CD1c-positive myeloid dendritic cell (primary cell): ENCODE data around the gene SEMA3G.

Experiments
- DNase-seq: peaks from one replicate; pipeline ENCODE4 v3.0.0-alpha.2; 2016; ENCODE audit errors: extremely low spot score

The SEMA3G gene

DNA sequence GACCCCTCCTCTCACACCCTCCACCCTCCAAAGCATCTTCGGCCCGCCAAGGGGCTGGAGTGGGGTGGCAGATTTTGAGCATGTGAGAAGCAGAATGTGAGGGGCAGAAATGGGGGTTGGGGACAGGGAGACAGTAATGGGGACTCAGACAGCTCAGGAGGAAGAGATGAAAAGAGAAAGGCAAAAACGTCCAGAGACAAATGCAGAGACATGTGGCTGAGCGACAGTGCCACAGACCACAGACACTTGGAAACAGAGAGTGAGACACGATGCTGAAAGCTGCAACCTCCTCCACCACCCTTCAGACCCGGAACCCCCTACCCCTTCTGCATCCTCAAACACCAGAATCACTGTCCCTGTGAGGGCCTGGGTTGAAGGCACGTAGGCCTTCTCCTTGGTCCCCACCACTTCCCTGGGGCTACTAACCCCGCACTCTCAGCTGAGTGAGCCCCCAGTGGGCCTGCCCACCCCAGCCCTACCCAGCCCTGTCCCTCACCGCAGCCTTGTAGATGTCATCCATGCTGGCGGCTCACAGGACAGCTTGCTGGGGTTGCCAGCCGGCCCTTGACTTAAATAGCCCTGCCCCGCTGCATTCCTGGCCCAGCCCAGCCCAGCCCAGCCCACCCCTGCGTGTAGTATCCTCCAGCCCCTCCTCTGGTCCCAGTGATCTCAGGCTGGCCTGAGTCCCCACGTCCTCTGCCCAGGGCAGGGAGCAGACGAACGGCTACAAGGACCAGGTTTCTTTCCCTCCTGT is 8.8 kb upstream of the SEMA3G start, which contains the start of gene TNNC1:
TSS of gene TNNC1 (minus strand) at position 546 of the 754 bp plus-strand sequence. CDS start at position 520, 26 bp downstream.
- DNase-seq, result no peak

- DNase-seq, result no peak
Observed at GRCh38 chr3:52452570-52453221, 7.8 kb upstream of the SEMA3G start.

GRCh38 chr3:52452126-52452525 is 7.2 kb upstream of the SEMA3G start:
- DNase-seq, result no peak

GRCh38 chr3:52451237-52452083 is 6.6 kb upstream of the SEMA3G start:
- DNase-seq, result no peak

GRCh38 chr3:52450489-52451236 is 5.8 kb upstream of the SEMA3G start:
- no peak for DNase-seq

GRCh38 chr3:52447512-52448355 is 2.8 kb upstream of the SEMA3G start:
- no peak for DNase-seq

DNA sequence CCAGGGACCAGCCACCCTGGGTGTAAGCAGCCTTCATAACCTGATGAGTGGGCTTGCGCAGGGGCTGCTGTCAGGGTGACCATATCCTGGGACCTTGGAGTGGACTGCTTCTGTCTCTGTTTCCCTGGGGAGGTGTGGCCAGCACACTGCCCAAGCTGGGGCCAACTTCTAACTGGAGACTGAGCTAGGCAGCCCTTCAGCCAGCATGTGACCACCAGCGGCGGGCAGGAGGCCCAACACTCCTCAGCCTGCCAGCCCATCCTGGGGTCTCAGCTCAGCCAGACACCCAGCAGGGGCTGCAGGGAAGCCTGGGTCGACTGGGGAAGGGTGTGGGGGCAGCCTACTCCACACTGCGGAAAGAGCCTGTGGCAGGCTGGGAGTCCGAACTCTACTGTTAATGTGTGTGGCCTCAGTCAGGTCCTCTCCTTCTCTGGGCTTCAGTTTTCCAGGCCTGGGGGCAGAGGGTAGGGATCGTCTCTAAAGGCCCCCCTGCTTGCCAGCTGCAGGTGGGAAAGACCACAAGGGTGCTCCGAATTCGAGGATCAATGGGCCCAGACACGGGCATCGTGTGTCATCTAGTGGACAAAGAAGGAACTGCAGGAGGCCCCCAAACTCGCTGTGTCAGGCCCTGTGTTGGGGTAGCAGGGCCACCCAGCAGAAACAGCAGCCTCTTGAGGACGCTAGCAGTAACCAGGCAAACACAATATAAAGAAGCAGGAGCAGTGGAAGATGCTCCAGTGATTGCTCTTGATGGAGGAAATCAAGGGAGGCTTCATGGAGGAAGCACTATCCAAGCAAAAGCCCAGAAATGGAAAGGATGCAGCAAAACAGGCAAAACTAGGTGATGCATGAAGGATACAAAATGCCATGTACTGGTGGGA is 2.0 kb upstream of the SEMA3G start:
- peak; percentile 83 for DNase-seq

GRCh38 chr3:52446042-52446441 is 1.1 kb upstream of the SEMA3G start:
- no peak for DNase-seq

DNA sequence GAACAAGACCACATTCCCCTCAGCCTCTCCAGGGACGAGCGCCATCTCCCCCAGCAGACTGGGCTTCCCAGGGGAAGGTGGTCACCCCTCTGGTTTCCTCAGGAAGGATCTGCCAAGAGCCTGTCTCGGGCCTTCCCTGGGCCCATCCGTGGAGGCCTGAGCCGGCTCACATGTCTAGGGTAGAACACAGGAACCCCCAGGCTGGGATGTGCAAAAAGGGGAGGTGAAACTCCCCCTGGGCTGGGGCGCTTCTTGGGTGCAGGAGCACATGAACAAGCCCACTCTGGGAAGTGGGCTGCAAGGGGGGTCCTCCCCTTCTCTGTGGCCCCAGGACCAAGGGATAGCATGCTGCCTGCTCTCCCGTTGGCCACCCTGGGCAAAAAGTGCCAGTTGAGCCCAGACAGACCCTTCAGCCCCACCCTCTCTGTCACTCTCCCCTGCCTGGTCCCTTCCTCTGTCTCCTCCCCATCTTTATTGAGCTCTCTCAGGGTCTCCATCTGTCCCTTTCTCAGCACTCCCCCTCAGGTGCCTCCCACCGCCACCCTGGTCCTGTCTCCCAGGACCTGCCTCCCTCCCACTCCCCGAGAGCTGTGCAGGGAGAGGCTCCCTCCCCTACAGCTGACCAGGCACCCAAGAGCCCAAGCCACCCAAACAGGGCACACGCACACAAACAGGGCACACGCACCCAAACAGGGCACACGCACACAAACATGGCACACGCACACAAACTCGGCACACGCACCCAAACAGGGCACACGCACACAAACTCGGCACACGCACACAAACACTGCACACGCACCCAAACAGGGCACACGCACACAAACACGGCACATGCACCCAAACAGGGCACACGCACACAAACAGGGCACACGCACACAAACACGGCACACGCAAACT is 864 bp downstream of the SEMA3G start:
- DNase-seq, result no peak

DNA sequence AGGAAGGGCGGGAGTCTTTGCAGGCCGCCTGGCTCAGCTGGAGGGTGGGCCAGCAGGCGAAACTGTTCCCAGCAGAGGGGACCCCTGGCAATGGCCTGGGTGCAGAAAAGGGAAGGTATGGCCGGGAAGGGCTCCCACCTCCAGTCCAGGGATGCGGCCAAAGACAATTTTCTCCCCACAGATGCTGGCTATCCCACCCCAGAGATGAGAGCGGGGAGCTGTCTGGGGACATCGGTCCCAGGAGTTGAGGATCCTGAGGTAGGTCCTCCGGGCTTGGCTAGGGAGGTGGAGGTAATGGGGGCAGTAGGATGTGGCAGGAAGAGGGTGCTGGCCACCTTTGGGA is 1.7 kb downstream of the SEMA3G start:
- no peak for DNase-seq

- DNase-seq, result no peak
Observed at GRCh38 chr3:52442409-52443267, 2.3 kb downstream of the SEMA3G start.

- DNase-seq, result no peak
Observed at GRCh38 chr3:52441772-52442332, 3.1 kb downstream of the SEMA3G start.

DNA sequence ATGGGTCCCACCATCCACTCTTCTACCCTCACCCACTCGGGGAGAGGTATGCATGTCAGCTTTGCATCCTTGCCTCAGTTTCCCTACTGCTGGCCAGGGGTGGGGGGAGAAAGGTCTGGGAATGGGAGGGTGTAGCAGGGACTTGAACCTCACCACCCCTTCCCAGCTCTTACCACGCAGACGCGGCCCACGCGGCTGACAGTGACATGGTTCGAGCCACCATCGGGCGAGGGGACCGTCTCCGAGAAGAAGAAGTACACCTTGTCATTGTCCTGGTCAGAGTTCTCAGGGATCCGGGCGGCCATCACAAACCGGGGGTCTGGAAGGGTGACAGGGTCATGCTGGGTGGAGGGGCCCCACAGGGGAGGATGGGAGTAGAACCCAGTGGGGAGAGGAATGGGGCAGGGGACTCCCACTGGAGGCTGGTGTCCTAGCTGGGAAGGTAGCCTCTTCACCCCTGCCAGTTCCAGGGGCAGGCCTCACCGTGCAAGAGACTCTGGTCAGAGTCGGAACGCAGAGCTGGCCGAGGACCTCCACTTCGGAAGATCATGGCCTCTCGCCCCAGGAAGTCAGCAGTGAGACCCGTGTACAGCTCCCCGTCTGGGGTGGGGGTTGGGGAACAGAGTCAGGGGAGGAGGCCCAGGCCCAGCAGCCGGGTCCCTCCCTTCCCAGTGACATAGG is 3.7 kb downstream of the SEMA3G start:
- DNase-seq, result no peak

DNA sequence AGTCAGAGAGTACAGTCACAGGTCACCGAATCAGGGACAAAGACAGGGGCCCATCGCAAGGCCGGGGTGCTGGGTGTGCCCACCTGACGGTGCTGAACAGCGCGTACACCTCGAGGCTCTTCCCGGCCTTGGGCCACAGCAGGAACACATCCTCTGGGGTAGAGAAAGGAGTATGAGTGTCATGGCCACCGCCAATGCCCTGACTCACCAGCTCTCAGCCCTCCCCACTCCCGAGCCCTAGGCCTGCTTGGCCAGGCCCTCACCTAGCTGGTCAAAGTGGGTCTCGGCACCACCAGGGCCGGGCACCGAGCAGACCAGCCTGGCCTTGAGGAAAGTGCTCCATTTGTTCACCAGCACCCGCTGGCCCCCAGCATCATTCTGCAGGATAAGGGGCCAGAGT is 4.2 kb downstream of the SEMA3G start:
- no peak for DNase-seq

- DNase-seq, result no peak
Observed at GRCh38 chr3:52440249-52440551, 4.7 kb downstream of the SEMA3G start.

DNA sequence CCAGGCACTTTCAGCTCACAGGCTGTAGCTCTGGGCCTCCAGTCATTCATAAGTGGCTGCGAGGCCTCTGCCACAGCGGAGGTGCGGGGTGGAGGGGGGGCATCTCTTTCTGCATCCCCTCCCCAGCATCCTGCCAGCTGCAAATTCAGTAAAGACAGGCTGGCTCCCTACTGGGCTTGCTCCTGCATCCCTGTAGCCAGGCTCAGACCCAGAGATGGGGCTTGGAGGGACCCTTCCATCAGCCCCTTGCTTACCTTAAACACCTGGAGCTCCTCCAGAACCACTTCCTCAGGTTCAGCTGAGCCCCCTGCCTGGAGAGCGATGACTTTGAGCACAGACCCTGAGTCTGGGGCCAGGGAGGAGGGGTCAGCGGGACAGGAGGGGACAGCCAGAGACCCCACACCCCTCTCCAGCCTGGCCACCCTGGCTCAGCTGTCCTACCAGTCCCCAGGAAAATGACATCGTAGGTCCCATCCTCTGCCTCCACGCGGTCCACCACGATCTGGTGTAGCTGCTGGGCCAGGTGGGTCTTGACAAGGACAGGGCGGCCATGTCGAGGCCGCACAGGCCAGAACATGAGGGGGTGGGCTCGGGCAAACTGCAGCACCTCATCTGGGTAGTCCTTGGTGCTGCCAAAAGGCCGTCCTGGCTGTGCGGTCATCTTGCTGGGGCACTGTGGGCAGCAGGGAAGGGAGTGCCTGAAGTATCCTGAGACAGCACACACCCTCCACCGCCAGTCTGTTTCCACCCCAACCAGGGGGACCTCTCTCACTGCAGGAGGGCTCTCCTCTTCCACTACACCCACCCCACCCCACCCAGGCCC is 5.3 kb downstream of the SEMA3G start:
- DNase-seq, result no peak
